Testis (tissue), 3 donors: ENCODE data around the gene PRDM11. TPM values are rescaled to one million over a fixed set of nuclear protein-coding genes. Genes with fewer than 3 reads are reported as not detected.

Experiments
- DNase-seq: peaks from one replicate; pipeline ENCODE4 v3.0.0-alpha.2; 2019
- H3K27ac ChIP-seq, 2 donors: fragments of 200-600 bp; sonication (generic); one replicate each; pipeline ENCODE4 v1.5.1; 2019
- H3K27me3 ChIP-seq: fragments of 200-600 bp; sonication (generic); one replicate; pipeline ENCODE4 v1.5.1; 2019
- H3K36me3 ChIP-seq: fragments of 200-600 bp; sonication (generic); one replicate; pipeline ENCODE4 v1.5.1; 2017; ENCODE audit warnings: low read depth; ENCODE audit errors: missing control alignments
- H3K4me1 ChIP-seq: fragments of 200-600 bp; sonication (generic); one replicate; pipeline ENCODE4 v1.5.1; 2019
- H3K4me3 ChIP-seq, 2 donors: fragments of 200-600 bp; sonication (generic); one replicate each; pipeline ENCODE4 v1.5.1; 2017 to 2019
- H3K9me3 ChIP-seq: fragments of 200-600 bp; sonication (generic); one replicate; pipeline ENCODE4 v1.5.1; 2017
- CTCF ChIP-seq, 3 experiments: fragments of 450-650 bp in 2 of 3; fragments of 200-600 bp in 1 of 3; sonication (generic) in 1 of 3; IDR thresholded peaks; one replicate each; pipeline ENCODE4 v1.5.1; 2016 to 2019; ENCODE audit warnings: antibody characterized with exemption in 3 of 3, mild to moderate bottlenecking in 2 of 3, moderate library complexity in 1 of 3
- POLR2A ChIP-seq: fragments of 450-650 bp; IDR thresholded peaks from one replicate; pipeline ENCODE4 v1.6.1; 2017; ENCODE audit warnings: antibody characterized with exemption, mild to moderate bottlenecking, moderate library complexity
- WGBS, 2 donors: methylation state at CpG; one replicate each; pipeline ENCODE4 v1.1.5; 2018; 5-methylcytosine and 5-hydroxymethylcytosine counted together
- intact Hi-C: fragments of 100-400 bp; cut with DNase I; formaldehyde crosslinking; loops from one replicate; pipeline ENCODE4 v1.15.1; 2023; ENCODE audit warnings: low total_unique reads
- polyA plus RNA-seq: library from polyadenylated mRNA; stranded (reverse); fragments of 350-450 nt; fragmentation: Illumina TruSeq; extraction: RNeasy Lipid Tissue Mini Kit (QIAGEN cat#74804); gene quantifications from one replicate; pipeline ENCODE4 v1.2.3, GENCODE V29; 2014; ENCODE audit warnings: low read depth, low replicate concordance; ENCODE audit not compliant: insufficient read depth
- total RNA-seq, 2 donors: library from RNA; depleted of rRNA; stranded (reverse); fragments of >200 nt; gene quantifications; one replicate each; pipeline ENCODE4 v1.2.3, GENCODE V29; 2016

The PRDM11 gene
- total and polyA plus RNA-seq, 3 donors from 2014 or later = 6.4 to 15.9 (median 13.6) TPM

GRCh38 chr11:45267052-45267451, 120.6 kb downstream of the PRDM11 start:
- 42 to 72% methylated on average over 11 to 14 of the region's 14 CpGs for WGBS, 2 donors
- no peak overlapping the region for H3K27ac ChIP-seq
- TF ChIP-seq POLR2A = no peak
- TF ChIP-seq CTCF (IDR thresholded peaks at IDR 0.05) = peak in 1 of 3 experiments; percentile 44
- H3K27me3 ChIP-seq = no peaks in the 10 kb centered on the region
- H3K4me3 ChIP-seq = peak overlapping the region in 1 of 2 donors; percentile 26
- DNase-seq = peak; percentile 85
- no peaks in the 10 kb centered on the region for H3K4me1 ChIP-seq
- intact Hi-C loops = no loop called here
- no peaks in the 10 kb centered on the region for H3K36me3 ChIP-seq
- no peaks in the 10 kb centered on the region for H3K9me3 ChIP-seq

GRCh38 chr11:45267652-45268299, 121.3 kb downstream of the PRDM11 start:
- H3K4me3 ChIP-seq = no peak overlapping the region
- no peaks in the 10 kb centered on the region for H3K9me3 ChIP-seq
- no peak overlapping the region for H3K27ac ChIP-seq
- no peaks in the 10 kb centered on the region for H3K36me3 ChIP-seq
- no peak for TF ChIP-seq POLR2A
- TF ChIP-seq CTCF (IDR thresholded peaks at IDR 0.05) = no peak
- 68 to 69% methylated on average over 13 of the region's 13 CpGs for WGBS, 2 donors
- H3K4me1 ChIP-seq = no peaks in the 10 kb centered on the region
- no peak for DNase-seq
- intact Hi-C loops = no loop called here
- H3K27me3 ChIP-seq = no peaks in the 10 kb centered on the region

GRCh38 chr11:45269678-45270077, 123.2 kb downstream of the PRDM11 start:
- H3K9me3 ChIP-seq = no peaks in the 10 kb centered on the region
- H3K36me3 ChIP-seq = no peaks in the 10 kb centered on the region
- no peaks in the 10 kb centered on the region for H3K27me3 ChIP-seq
- H3K4me1 ChIP-seq = no peaks in the 10 kb centered on the region
- H3K4me3 ChIP-seq = no peak overlapping the region
- no peak for TF ChIP-seq POLR2A
- TF ChIP-seq CTCF (IDR thresholded peaks at IDR 0.05) = no peak
- intact Hi-C loops = no loop called here
- H3K27ac ChIP-seq = no peak overlapping the region
- no peak for DNase-seq

GRCh38 chr11:45270946-45271716, 124.7 kb downstream of the PRDM11 start:
- intact Hi-C loops = no loop called here
- no peak for DNase-seq
- Histone ChIP-seq H3K36me3 (no peaks in the 10 kb centered on the region), H3K27me3 (no peaks in the 10 kb centered on the region), H3K9me3 (no peaks in the 10 kb centered on the region), H3K27ac (no peak overlapping the region), H3K4me1 (no peaks in the 10 kb centered on the region), H3K4me3 (no peak overlapping the region)
- WGBS, 2 donors = 79 to 87% methylated on average over 4 of the region's 4 CpGs
- TF ChIP-seq CTCF (IDR thresholded peaks at IDR 0.05) = no peak
